K562 (cell line): ENCODE measurements around the gene CSNK1G1. TPM values are rescaled to one million over a fixed set of nuclear protein-coding genes. Genes with fewer than 3 reads are reported as not detected.
A peak's percentile ranks its signal among the peaks of the same experiment; 100 is the strongest.

ENCODE experiments used
- ATAC-seq: fragments of 200-7000 bp; cut with Tn5 transposase; 3 replicates; pipeline ENCODE4 v1.9.1; 2020; ENCODE audit warnings: moderate library complexity
- BruUV-seq: library from RNA; stranded (reverse); fragments of 400-500 nt; replicated peaks from 2 replicates; lab custom pipeline; 2021; lab: Mats Ljungman, UMichigan
- CTCF ChIA-PET: fragments of 300-600 bp; formaldehyde crosslinking; extraction: SDS; loops from one replicate; lab custom pipeline; 2021; ENCODE audit warnings: low intra/inter-chr PET ratio; lab: Yijun Ruan, JAX
- POLR2A ChIA-PET: fragments of 300-600, 350-650 bp; sonication (Branson Sonifier 250); formaldehyde crosslinking; extraction: SDS; loops from one replicate; lab custom pipeline; 2021; ENCODE audit warnings: antibody characterized with exemption, inconsistent platforms; lab: Yijun Ruan, JAX
- DNase-seq, 4 experiments: peaks; one replicate each; pipeline versions ENCODE4 v3.0.0 to v3.0.0-alpha.2; 2011 to 2018; ENCODE audit warnings: low spot score in 3 of 4, mixed read lengths in 3 of 4; ENCODE audit errors: extremely low read depth in 1 of 4
- FAIRE-seq: peaks from 2 replicates; lab custom pipeline; 2011; peaks lifted over from hg19 to GRCh38; lab: Jason Lieb, UNC
- H2AFZ ChIP-seq: 2 replicates; pipeline ENCODE4 v1.6.0; 2011; ENCODE audit warnings: low read depth, low read length, control low read depth, inconsistent platforms
- H3K27ac ChIP-seq: fragments of 200-600 bp; 3 replicates; pipeline ENCODE4 v1.8.0; 2011; ENCODE audit warnings: low read depth, mild to moderate bottlenecking, control low read depth, inconsistent platforms, low read length, moderate library complexity, mixed read lengths; ENCODE audit errors: extremely low read depth
- H3K27me3 ChIP-seq, 2 experiments: fragments of 300-600 bp in 1 of 2; 2 replicates in 1 of 2; 3 replicates in 1 of 2; pipeline versions ENCODE4 v1.6.0 to v1.8.0; 2011; ENCODE audit warnings: inconsistent platforms in 2 of 2, low read length in 2 of 2, mild to moderate bottlenecking in 1 of 2, mixed read lengths in 1 of 2, moderate library complexity in 1 of 2; ENCODE audit not compliant: control insufficient read depth in 2 of 2, insufficient read depth in 2 of 2
- H3K36me3 ChIP-seq: fragments of 300-600 bp; 3 replicates; pipeline ENCODE4 v1.8.0; 2011; ENCODE audit warnings: mild to moderate bottlenecking, low read length, inconsistent platforms; ENCODE audit not compliant: control insufficient read depth, insufficient read depth
- H3K4me1 ChIP-seq, 2 experiments: fragments of 200-600 bp in 1 of 2; replicated peaks in 1 of 2; 2 replicates in 1 of 2; 3 replicates in 1 of 2; pipeline versions ENCODE4 v1.5.1 to v1.8.0; 2011; ENCODE audit warnings: inconsistent platforms in 2 of 2, low read length in 2 of 2, mild to moderate bottlenecking in 1 of 2, mixed read lengths in 1 of 2, moderate library complexity in 1 of 2; ENCODE audit not compliant: control insufficient read depth in 2 of 2, insufficient read depth in 2 of 2
- H3K4me2 ChIP-seq: 2 replicates; pipeline ENCODE4 v1.6.1; 2011; ENCODE audit warnings: low read length, control low read depth, inconsistent platforms, mixed read lengths; ENCODE audit not compliant: insufficient read depth
- H3K4me3 ChIP-seq: fragments of 200-600 bp; sonication (generic), shearing (Covaris generic); 2 replicates; pipeline ENCODE4 v1.5.1; 2016; ENCODE audit warnings: control low read depth, inconsistent platforms
- H3K79me2 ChIP-seq: fragments of 200-600 bp; 3 replicates; pipeline ENCODE4 v1.8.0; 2011; ENCODE audit warnings: low read length, inconsistent platforms; ENCODE audit not compliant: control insufficient read depth, insufficient read depth
- H3K9ac ChIP-seq, 2 experiments: 2 replicates each; pipeline versions ENCODE4 v1.6.0 to v1.6.1; 2011; ENCODE audit warnings: low read depth in 2 of 2, low read length in 2 of 2, control low read depth in 1 of 2, inconsistent platforms in 1 of 2, mild to moderate bottlenecking in 1 of 2, mixed read lengths in 1 of 2; ENCODE audit not compliant: insufficient read depth in 1 of 2
- H3K9me1 ChIP-seq: one replicate; pipeline ENCODE4 v1.6.0; 2011; ENCODE audit warnings: inconsistent platforms, mild to moderate bottlenecking, low read length, moderate library complexity; ENCODE audit not compliant: control insufficient read depth, insufficient read depth
- H3K9me3 ChIP-seq: replicated peaks from 2 replicates; pipeline ENCODE4 v1.5.1; 2011; ENCODE audit warnings: low read depth, low read length, inconsistent platforms; ENCODE audit not compliant: control insufficient read depth, insufficient read depth
- H4K20me1 ChIP-seq: replicated peaks from 2 replicates; pipeline ENCODE4 v1.6.1; 2011; ENCODE audit warnings: low read length, inconsistent platforms, mixed read lengths; ENCODE audit not compliant: control insufficient read depth, insufficient read depth
- ATF4 ChIP-seq: fragments of 450-650 bp; formaldehyde crosslinking; IDR thresholded peaks from 2 replicates; pipeline ENCODE4 v1.4.0; 2022; ENCODE audit warnings: mild to moderate bottlenecking, moderate library complexity
- BDP1 ChIP-seq: IDR thresholded peaks from 3 replicates; pipeline ENCODE4 v1.6.1; 2011; ENCODE audit not compliant: insufficient read length, insufficient read depth
- E2F4 ChIP-seq: sonication (generic); formaldehyde crosslinking; IDR thresholded peaks from 2 replicates; pipeline ENCODE4 v1.8.0; 2022; ENCODE audit warnings: mild to moderate bottlenecking, low read depth, missing genetic modification reagents
- FOXK1 ChIP-seq: sonication (generic); formaldehyde crosslinking; IDR thresholded peaks from 2 replicates; pipeline ENCODE4 v1.8.0; 2022; ENCODE audit warnings: missing genetic modification reagents, mild to moderate bottlenecking, borderline replicate concordance
- RBM25 ChIP-seq: fragments of 200-400 bp; formaldehyde crosslinking; IDR thresholded peaks from 2 replicates; pipeline ENCODE4 v1.6.1; 2018; ENCODE audit warnings: low read length, low read depth, moderate library complexity; ENCODE audit not compliant: severe bottlenecking
- SAP30 ChIP-seq: fragments of 200-600 bp; sonication (generic); IDR thresholded peaks from 2 replicates; pipeline ENCODE4 v1.6.1; 2012; ENCODE audit warnings: borderline replicate concordance, low read depth, mild to moderate bottlenecking, moderate library complexity, low read length, control low read depth, inconsistent platforms; ENCODE audit not compliant: insufficient read depth, poor library complexity, severe bottlenecking
- SMARCA4 ChIP-seq: fragments of 450-650 bp; IDR thresholded peaks from 2 replicates; pipeline ENCODE4 v1.6.1; 2016
- TBL1XR1 ChIP-seq, 2 experiments: IDR thresholded peaks; 2 replicates each; pipeline ENCODE4 v1.6.1; 2012; ENCODE audit warnings: improper control_type of control experiment in 2 of 2, low read length in 2 of 2, mild to moderate bottlenecking in 1 of 2
- ZNF395 ChIP-seq: fragments of 200-800 bp; sonication (Bioruptor generic); IDR thresholded peaks from 2 replicates; pipeline ENCODE4 v1.6.1; 2017; ENCODE audit warnings: missing genetic modification characterization, missing compliant biosample characterization
- ZNF76 ChIP-seq: fragments of 250-450 bp; sonication (Bioruptor Pico); IDR thresholded peaks from 2 replicates; pipeline ENCODE4 v1.4.0; 2020; ENCODE audit warnings: mild to moderate bottlenecking, moderate library complexity, borderline replicate concordance
- WGBS: fragments of 100-300 bp; shearing (Covaris generic); methylation state at CpG from one replicate; pipeline ENCODE4 v1.1.6; 2016; ENCODE audit warnings: low coverage, mixed read lengths; ENCODE audit not compliant: insufficient coverage; ENCODE audit errors: missing lambda C conversion rate; 5-methylcytosine and 5-hydroxymethylcytosine counted together
- in situ Hi-C: fragments of 300-500 bp; cut with MboI; formaldehyde crosslinking; loops from 4 replicates; pipeline ENCODE4 v1.15.0; 2018; ENCODE audit warnings: inconsistent platforms, mixed read lengths
- intact Hi-C: fragments of 100-400 bp; cut with micrococcal nuclease; formaldehyde crosslinking; loops from 2 replicates; pipeline ENCODE4 v1.14.2; 2022
- polyA plus RNA-seq, 8 experiments: library from polyadenylated mRNA; depleted of rRNA in 4 of 8; stranded (reverse) in 5 of 8; unstranded in 3 of 8; fragments of >200 nt; fragmentation: Nextera tagmentation in 2 of 8; fragmentation: Illumina TruSeq in 1 of 8; extraction: Ambion mirVana in 2 of 8; extraction: Trizol in 1 of 8; gene quantifications; 2 replicates each; pipeline versions ENCODE4 v1.2.1 to v1.2.3, GENCODE V29; 2011 to 2014; ENCODE audit warnings: inconsistent platforms in 1 of 8, missing spikeins in 1 of 8
- total RNA-seq, 7 experiments: library from RNA; depleted of rRNA in 6 of 7; stranded (reverse); fragments of >200 nt in 6 of 7; fragmentation: Illumina TruSeq in 2 of 7; extraction: Trizol in 2 of 7; gene quantifications; 2 replicates each; pipeline versions ENCODE4 v1.2.1 to v1.2.3, GENCODE V29; 2011 to 2021; ENCODE audit warnings: low replicate concordance in 1 of 7

Gene CSNK1G1
- total and polyA plus RNA-seq, 9 of the 15 experiments (the other 6 are each of a cell fraction or from before 2014, with no cell fraction given), result 4.5 to 18.5 (median 9.5) TPM

- FAIRE-seq (no peak), DNase-seq (no peak), ATAC-seq (no peak)
- Histone ChIP-seq H4K20me1 (no peaks in the 10 kb centered on the region), H2AFZ (no peak overlapping the region), H3K9me1 (no peaks in the 10 kb centered on the region), H3K36me3 (peaks cover 6% of the 10 kb centered on the region), H3K27ac (no peak overlapping the region), H3K4me3 (peak overlapping the region; percentile 75), H3K9me3 (no peaks in the 10 kb centered on the region), H3K4me2 (peak overlapping the region; percentile 92), H3K4me1 (peaks cover 0 to 12% of the 10 kb centered on the region in 2 experiments; a peak in 2 of 5 replicates), H3K79me2 (peaks cover 23% of the 10 kb centered on the region), H3K27me3 (no peaks in the 10 kb centered on the region), H3K9ac (no peak overlapping the region)
- ChIA-PET POLR2A (no interaction called here), CTCF (interaction anchor here (0.6 kb wide), 1 partner anchor 199 kb away, joined by 11 read pairs; no protein-coding TSS in a partner anchor)
- intact Hi-C loops, result no loop called here
- in situ Hi-C loops, result no loop called here
- BruUV-seq, result no TSS peak
- TF ChIP-seq SAP30 (no peak), RBM25 (no peak), SMARCA4 (no peak), E2F4 (CRISPR knock-in tag) (no peak), ATF4 (no peak), FOXK1 (CRISPR knock-in tag) (no peak), ZNF395 (CRISPR knock-in tag) (no peak), TBL1XR1 (IDR thresholded peaks at IDR 0.05; ENCODE audit: low read length in 2 of 2) (no peak), BDP1 (no peak), ZNF76 (CRISPR knock-in tag) (no peak)
- WGBS, result 94% methylated on average over 5 of the region's 5 CpGs
Measured at GRCh38 chr15:64389036-64389435, 33.1 kb upstream of the CSNK1G1 start.
